Measurements from ENCODE around the gene ALK. TPM values are rescaled to one million over a fixed set of nuclear protein-coding genes. Genes with fewer than 3 reads are reported as not detected.

ALK gene
- total RNA-seq, 4 donors from 2014 or later, result 0.19 TPM; not detected in 3

GRCh38 chr2:29816651-29817050, 104.7 kb downstream of the ALK start:
- H3K4me1 ChIP-seq, result peaks cover 0 to 7% (median 0%) of the 10 kb centered on the region in 3 donors
- no peaks in the 10 kb centered on the region for H3K27me3 ChIP-seq
- no peaks in the 10 kb centered on the region for H3K36me3 ChIP-seq
- no peaks in the 10 kb centered on the region for H3K9me3 ChIP-seq
- TF ChIP-seq, protein P1, sequence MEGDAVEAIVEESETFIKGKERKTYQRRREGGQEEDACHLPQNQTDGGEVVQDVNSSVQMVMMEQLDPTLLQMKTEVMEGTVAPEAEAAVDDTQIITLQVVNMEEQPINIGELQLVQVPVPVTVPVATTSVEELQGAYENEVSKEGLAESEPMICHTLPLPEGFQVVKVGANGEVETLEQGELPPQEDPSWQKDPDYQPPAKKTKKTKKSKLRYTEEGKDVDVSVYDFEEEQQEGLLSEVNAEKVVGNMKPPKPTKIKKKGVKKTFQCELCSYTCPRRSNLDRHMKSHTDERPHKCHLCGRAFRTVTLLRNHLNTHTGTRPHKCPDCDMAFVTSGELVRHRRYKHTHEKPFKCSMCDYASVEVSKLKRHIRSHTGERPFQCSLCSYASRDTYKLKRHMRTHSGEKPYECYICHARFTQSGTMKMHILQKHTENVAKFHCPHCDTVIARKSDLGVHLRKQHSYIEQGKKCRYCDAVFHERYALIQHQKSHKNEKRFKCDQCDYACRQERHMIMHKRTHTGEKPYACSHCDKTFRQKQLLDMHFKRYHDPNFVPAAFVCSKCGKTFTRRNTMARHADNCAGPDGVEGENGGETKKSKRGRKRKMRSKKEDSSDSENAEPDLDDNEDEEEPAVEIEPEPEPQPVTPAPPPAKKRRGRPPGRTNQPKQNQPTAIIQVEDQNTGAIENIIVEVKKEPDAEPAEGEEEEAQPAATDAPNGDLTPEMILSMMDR (IDR thresholded peaks at IDR 0.05), result no peak
- TF ChIP-seq POLR2A (IDR thresholded peaks at IDR 0.05), result no peak
- no peak for DNase-seq
- WGBS, 2 donors, result 60 to 75% methylated on average over 4 of the region's 4 CpGs
- peak overlapping the region in 3 of 4 donors; percentile 46 to 74 (median 70) for H3K27ac ChIP-seq
- intact Hi-C loops (cut with DNase I), result no loop called here
- no peak overlapping the region for H3K4me3 ChIP-seq

DNA sequence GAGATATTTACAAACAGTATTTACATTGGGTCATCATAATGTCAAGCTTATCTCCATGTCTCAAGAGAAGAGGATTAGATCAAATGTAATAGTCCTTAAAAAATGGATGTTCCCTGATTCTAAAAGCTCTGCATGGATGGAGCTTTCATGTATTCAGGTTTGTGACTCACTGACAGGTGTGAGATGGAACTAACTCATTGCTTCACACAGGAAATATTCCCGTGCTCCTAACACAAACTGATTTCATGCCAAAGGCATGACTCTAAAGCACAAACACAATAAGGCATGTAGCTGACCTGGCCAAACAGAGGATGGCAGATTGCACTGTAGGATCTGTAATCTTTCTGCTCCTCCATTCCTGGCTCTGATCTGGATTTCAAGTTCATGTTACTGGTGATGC, 110.0 kb downstream of the ALK start:
- intact Hi-C loops (cut with DNase I), result no loop called here
- H3K4me3 ChIP-seq, result no peak overlapping the region
- H3K36me3 ChIP-seq, result no peaks in the 10 kb centered on the region
- TF ChIP-seq, protein P1 (IDR thresholded peaks at IDR 0.05), result no peak
- no peaks in the 10 kb centered on the region for H3K9me3 ChIP-seq
- H3K4me1 ChIP-seq, result peaks cover 0 to 10% (median 0%) of the 10 kb centered on the region in 3 donors
- no peak overlapping the region for H3K27ac ChIP-seq
- no peak for DNase-seq
- no peaks in the 10 kb centered on the region for H3K27me3 ChIP-seq
- WGBS, 2 donors, result 0 to 25% methylated on average over 1 of the region's 1 CpG

GRCh38 chr2:29810956-29811355, 110.4 kb downstream of the ALK start:
- H3K27ac ChIP-seq, result no peak overlapping the region
- intact Hi-C loops (cut with DNase I), result no loop called here
- TF ChIP-seq, protein P1 (IDR thresholded peaks at IDR 0.05), result no peak
- TF ChIP-seq POLR2A (IDR thresholded peaks at IDR 0.05), result no peak
- H3K4me1 ChIP-seq, result peaks cover 0 to 10% (median 0%) of the 10 kb centered on the region in 3 donors
- no peaks in the 10 kb centered on the region for H3K9me3 ChIP-seq
- H3K4me3 ChIP-seq, result no peak overlapping the region
- no peak for DNase-seq
- no peaks in the 10 kb centered on the region for H3K27me3 ChIP-seq
- H3K36me3 ChIP-seq, result no peaks in the 10 kb centered on the region
- 30 to 47% methylated on average over 4 of the region's 5 CpGs for WGBS, 2 donors

GRCh38 chr2:29808321-29808720, 113.1 kb downstream of the ALK start:
- Histone ChIP-seq H3K9me3 (no peaks in the 10 kb centered on the region), H3K4me1 (peaks cover 0 to 13% (median 0%) of the 10 kb centered on the region in 3 donors), H3K36me3 (no peaks in the 10 kb centered on the region), H3K27me3 (no peaks in the 10 kb centered on the region), H3K4me3 (no peak overlapping the region), H3K27ac (no peak overlapping the region)
- 54 to 56% methylated on average over 4 of the region's 4 CpGs for WGBS, 2 donors
- intact Hi-C loops (cut with DNase I), result no loop called here
- TF ChIP-seq POLR2A (IDR thresholded peaks at IDR 0.05), result no peak
- TF ChIP-seq, protein P1 (IDR thresholded peaks at IDR 0.05), result no peak
- no peak for DNase-seq

DNA sequence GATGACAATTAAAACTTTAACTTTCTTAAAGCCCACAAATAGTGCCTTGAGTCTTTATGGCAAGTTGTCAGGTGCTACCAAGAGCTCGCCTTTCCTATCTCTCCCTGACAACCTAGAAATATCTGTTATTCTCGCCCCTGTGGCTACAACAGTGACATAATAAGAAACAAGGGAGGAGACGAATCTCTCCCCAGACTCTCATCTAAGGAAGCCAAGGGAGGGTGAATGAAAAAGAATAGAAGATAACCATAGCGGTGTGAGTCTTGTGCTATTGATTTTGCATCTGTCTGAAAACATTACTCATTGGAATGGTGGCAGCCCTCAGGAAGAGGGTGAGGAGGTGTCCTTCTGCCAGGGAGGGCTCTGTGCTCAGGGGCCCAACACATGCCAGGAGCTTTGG, 114.3 kb downstream of the ALK start:
- 56 to 70% methylated on average over 4 of the region's 4 CpGs for WGBS, 2 donors
- H3K36me3 ChIP-seq, result no peaks in the 10 kb centered on the region
- H3K4me3 ChIP-seq, result no peak overlapping the region
- no peak overlapping the region for H3K27ac ChIP-seq
- TF ChIP-seq, protein P1 (IDR thresholded peaks at IDR 0.05), result no peak
- no peak for TF ChIP-seq POLR2A (IDR thresholded peaks at IDR 0.05)
- no peaks in the 10 kb centered on the region for H3K9me3 ChIP-seq
- H3K4me1 ChIP-seq, result peaks cover 0 to 19% (median 0%) of the 10 kb centered on the region in 3 donors
- intact Hi-C loops (cut with DNase I), result no loop called here
- no peak for DNase-seq
- H3K27me3 ChIP-seq, result no peaks in the 10 kb centered on the region
